HG03457 (cell line): ENCODE measurements around the gene GPRC6A.

Source experiments
- ATAC-seq: cut with Tn5 transposase; IDR thresholded peaks from one replicate; pipeline ENCODE4 v1.9.1; 2021; ENCODE audit warnings: moderate number of reproducible peaks; ENCODE audit not compliant: unreplicated experiment

The GPRC6A gene

DNA sequence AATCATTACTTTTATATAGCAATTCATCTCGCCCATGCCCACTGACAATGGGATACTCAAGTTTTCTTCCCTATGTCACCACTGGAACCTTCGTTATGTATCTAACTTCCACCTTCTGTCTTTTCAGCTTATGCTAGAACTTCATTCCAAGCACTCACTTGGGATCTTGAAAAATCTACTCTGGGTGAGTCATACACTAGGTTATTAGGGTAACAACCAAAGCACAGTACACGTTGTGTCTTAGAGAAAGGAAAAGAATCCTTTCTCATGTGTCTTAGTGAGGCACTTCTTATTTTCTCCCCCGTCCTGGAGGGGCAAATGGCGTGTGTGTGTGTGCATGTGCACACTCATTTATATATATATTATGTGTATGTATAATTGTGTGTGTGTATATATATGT, 45.0 kb downstream of the GPRC6A start:
- ATAC-seq = no peak

GRCh38 chr6:116779573-116780164, 49.2 kb downstream of the GPRC6A start:
- ATAC-seq = no peak

- no peak for ATAC-seq
These were observed 55.0 kb downstream of the GPRC6A start for GRCh38 chr6:116773886-116774285.

GRCh38 chr6:116772450-116772849, 56.4 kb downstream of the GPRC6A start:
- no peak for ATAC-seq

GRCh38 chr6:116767715-116768114, 61.2 kb downstream of the GPRC6A start:
- no peak for ATAC-seq

- no peak for ATAC-seq
These were observed 62.2 kb downstream of the GPRC6A start for GRCh38 chr6:116766506-116767176.

DNA sequence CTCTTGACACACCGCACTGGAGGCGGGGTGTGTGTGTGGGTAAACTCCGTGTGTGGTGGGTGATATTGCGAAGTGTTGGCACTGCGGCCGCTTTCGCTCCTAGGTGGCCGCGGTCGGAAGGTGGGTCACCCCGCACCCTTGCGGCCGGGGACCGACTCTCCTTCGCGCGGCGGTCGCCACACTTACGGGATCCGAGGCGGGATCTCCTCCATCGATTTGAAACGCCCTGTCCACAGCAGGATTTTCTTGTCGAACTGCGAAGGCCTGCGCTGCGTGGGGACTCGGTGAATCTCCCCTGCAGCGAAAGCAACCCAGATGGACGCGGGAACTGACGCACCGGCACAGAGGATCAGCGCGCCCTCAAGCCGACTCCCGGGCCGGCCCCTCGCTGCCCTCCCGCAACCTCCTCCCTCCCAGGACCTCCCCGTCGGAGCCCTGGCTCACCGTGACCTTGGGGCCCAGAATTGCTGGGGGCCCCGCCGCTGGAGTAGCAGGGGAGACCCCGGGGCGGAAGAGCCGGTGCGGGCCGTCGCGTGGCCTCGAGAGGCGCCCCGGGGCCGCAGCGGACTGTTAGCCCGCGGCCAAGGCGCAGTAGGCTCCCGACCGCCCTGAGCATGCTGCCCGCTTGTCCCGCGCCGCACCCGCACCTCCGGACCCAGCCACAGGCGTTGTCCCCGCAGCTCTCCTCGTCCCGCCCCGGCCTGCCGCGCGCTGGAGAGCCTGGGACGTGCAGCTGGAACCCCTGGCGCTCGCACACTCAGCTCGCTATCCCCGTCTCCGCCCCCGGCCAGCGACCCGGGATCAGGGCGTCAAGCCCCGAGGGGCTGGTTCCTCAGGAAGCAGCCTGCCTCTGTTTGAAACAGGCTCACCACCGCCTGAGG, 63.7 kb downstream of the GPRC6A start, which contains the start of gene FAM162B:
Gene FAM162B (minus strand): TSS at position 759 of the 881 bp plus-strand sequence. CDS start 143 bp downstream, at position 616.
- ATAC-seq = no peak

- no peak for ATAC-seq
These were observed 64.3 kb downstream of the GPRC6A start for GRCh38 chr6:116764629-116764960.

- ATAC-seq = no peak
These were observed 64.8 kb downstream of the GPRC6A start for GRCh38 chr6:116763906-116764628.

- no peak for ATAC-seq
These were observed 65.8 kb downstream of the GPRC6A start for GRCh38 chr6:116763048-116763447.

- ATAC-seq = no peak
These were observed 66.6 kb downstream of the GPRC6A start for GRCh38 chr6:116762235-116762634.

GRCh38 chr6:116761779-116762178, 67.1 kb downstream of the GPRC6A start:
- ATAC-seq = no peak

DNA sequence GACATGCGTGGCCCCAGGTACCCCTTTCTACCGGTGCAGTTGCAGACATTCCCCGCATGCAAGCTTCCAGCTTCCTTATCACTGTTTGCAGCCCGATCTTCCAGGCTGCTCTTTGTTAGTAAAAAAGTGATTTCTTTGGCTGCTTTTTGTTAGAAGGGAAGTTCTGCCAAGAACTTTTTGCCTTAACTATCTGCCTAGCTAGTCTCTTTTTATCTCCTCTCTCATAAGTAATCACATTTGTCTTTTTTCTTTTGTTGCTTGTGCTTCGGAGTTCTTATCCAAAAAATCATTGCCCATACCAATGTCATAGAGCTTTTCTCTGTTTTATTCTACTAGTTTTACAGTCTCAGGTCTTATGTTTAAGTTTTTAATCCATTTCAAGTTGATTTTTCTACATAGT, 83.7 kb downstream of the GPRC6A start:
- ATAC-seq = no peak
